Right lobe of liver (tissue), 4 donors: ENCODE measurements around the gene SERTAD1.

Experiments used
- POLR2A ChIP-seq: fragments of 450-650 bp; IDR thresholded peaks from one replicate; pipeline ENCODE4 v1.6.1; 2017; ENCODE audit warnings: antibody characterized with exemption, mild to moderate bottlenecking
- TF ChIP-seq, protein P1 (sequence below), 4 donors: fragments of 200-600 bp in 3 of 4; fragments of 450-650 bp in 1 of 4; IDR thresholded peaks; one replicate each; pipeline versions ENCODE4 v1.5.1 to v1.8.0; 2016 to 2022; ENCODE audit warnings: antibody characterized with exemption in 4 of 4, mild to moderate bottlenecking in 2 of 4
- donor health status: DM: no; HTN: no; CAD: no.
- donor health status: DM: no; HTN: no; CAD: no.
- donor health status: DM: no; HTN: yes; CAD: no.

DNA sequence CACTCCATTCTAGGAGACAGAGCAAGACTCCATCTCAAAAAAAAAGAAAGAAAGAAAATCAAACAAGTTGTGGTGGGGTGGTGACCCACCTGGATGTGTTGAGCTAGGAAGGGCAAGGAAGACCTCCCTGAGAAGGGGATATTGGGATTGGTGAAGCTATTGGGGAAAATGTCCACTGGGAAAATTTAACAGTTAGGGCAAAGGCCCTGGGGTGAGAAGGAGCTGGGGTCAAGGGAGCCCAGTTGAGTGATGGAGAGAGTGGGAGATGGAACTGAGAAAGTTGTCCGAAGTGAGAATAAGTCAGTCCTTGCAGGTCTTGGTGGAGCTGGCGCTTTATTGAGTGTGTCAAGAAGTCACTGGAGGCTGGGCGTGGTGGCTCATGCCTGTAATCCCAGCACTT is 12.5 kb upstream of the SERTAD1 start:
- TF ChIP-seq, protein P1, sequence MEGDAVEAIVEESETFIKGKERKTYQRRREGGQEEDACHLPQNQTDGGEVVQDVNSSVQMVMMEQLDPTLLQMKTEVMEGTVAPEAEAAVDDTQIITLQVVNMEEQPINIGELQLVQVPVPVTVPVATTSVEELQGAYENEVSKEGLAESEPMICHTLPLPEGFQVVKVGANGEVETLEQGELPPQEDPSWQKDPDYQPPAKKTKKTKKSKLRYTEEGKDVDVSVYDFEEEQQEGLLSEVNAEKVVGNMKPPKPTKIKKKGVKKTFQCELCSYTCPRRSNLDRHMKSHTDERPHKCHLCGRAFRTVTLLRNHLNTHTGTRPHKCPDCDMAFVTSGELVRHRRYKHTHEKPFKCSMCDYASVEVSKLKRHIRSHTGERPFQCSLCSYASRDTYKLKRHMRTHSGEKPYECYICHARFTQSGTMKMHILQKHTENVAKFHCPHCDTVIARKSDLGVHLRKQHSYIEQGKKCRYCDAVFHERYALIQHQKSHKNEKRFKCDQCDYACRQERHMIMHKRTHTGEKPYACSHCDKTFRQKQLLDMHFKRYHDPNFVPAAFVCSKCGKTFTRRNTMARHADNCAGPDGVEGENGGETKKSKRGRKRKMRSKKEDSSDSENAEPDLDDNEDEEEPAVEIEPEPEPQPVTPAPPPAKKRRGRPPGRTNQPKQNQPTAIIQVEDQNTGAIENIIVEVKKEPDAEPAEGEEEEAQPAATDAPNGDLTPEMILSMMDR (IDR thresholded peaks at IDR 0.05), result no peak
- no peak for TF ChIP-seq POLR2A
